H9 (cell line): ENCODE measurements around the gene LPCAT1. TPM values are rescaled to one million over a fixed set of nuclear protein-coding genes. Genes with fewer than 3 reads are reported as not detected.

Source experiments
- DNase-seq: peaks from one replicate; pipeline ENCODE4 v3.0.0-alpha.2; 2017
- H2AFZ ChIP-seq: one replicate; pipeline ENCODE4 v1.6.1; 2013; ENCODE audit warnings: mild to moderate bottlenecking, low read length, control low read depth, moderate library complexity
- H2AK5ac ChIP-seq: 2 replicates; pipeline ENCODE4 v1.6.1; 2013; ENCODE audit warnings: low read length, control low read depth, mixed read lengths; ENCODE audit not compliant: insufficient read length
- H2BK120ac ChIP-seq: one replicate; pipeline ENCODE4 v1.6.1; 2013; ENCODE audit warnings: low read depth, mild to moderate bottlenecking, low read length, control low read depth, inconsistent platforms; ENCODE audit not compliant: poor library complexity, severe bottlenecking
- H2BK12ac ChIP-seq: 2 replicates; pipeline ENCODE4 v1.6.1; 2013; ENCODE audit warnings: low read length, control low read depth, mixed read lengths, low read depth; ENCODE audit not compliant: insufficient read length
- H2BK15ac ChIP-seq: 2 replicates; pipeline ENCODE4 v1.6.1; 2013; ENCODE audit warnings: low read depth, low read length, control low read depth
- H2BK20ac ChIP-seq: one replicate; pipeline ENCODE4 v1.6.1; 2013; ENCODE audit warnings: low read depth, mild to moderate bottlenecking, low read length, control low read depth, inconsistent platforms; ENCODE audit not compliant: poor library complexity, severe bottlenecking
- H2BK5ac ChIP-seq: 2 replicates; pipeline ENCODE4 v1.6.1; 2013; ENCODE audit warnings: low read length, control low read depth, mixed read lengths; ENCODE audit not compliant: insufficient read length
- H3K14ac ChIP-seq: 2 replicates; pipeline ENCODE4 v1.6.1; 2013; ENCODE audit warnings: low read length, control low read depth; ENCODE audit not compliant: insufficient read depth
- H3K18ac ChIP-seq: 2 replicates; pipeline ENCODE4 v1.6.1; 2013; ENCODE audit warnings: low read depth, mild to moderate bottlenecking, mixed read lengths, low read length, control low read depth; ENCODE audit not compliant: insufficient read length
- H3K23ac ChIP-seq: 2 replicates; pipeline ENCODE4 v1.6.1; 2013; ENCODE audit warnings: low read length, control low read depth, mixed read lengths, low read depth; ENCODE audit not compliant: insufficient read length
- H3K23me2 ChIP-seq: 2 replicates; pipeline ENCODE4 v1.6.1; 2013; ENCODE audit warnings: low read depth, mild to moderate bottlenecking, mixed read lengths, low read length, control low read depth; ENCODE audit not compliant: insufficient read length, poor library complexity, severe bottlenecking
- H3K27ac ChIP-seq: 2 replicates; pipeline ENCODE4 v1.5.1; 2013; ENCODE audit warnings: low read length, control low read depth, mixed read lengths, low read depth; ENCODE audit not compliant: insufficient read length
- H3K27me3 ChIP-seq: 2 replicates; pipeline ENCODE4 v1.6.1; 2013; ENCODE audit warnings: low read length, control low read depth, inconsistent platforms; ENCODE audit not compliant: insufficient read depth
- H3K4ac ChIP-seq: 2 replicates; pipeline ENCODE4 v1.6.1; 2013; ENCODE audit warnings: low read depth, mild to moderate bottlenecking, control low read depth, inconsistent platforms, low read length, moderate library complexity
- H3K4me1 ChIP-seq: 2 replicates; pipeline ENCODE4 v1.6.1; 2013; ENCODE audit warnings: low read length, control low read depth, inconsistent platforms; ENCODE audit not compliant: insufficient read depth
- H3K4me2 ChIP-seq: 2 replicates; pipeline ENCODE4 v1.6.1; 2013; ENCODE audit warnings: low read length, control low read depth, mixed read lengths; ENCODE audit not compliant: insufficient read length, insufficient read depth
- H3K56ac ChIP-seq: 2 replicates; pipeline ENCODE4 v1.6.1; 2013; ENCODE audit warnings: low read depth, mild to moderate bottlenecking, mixed read lengths, low read length, control low read depth; ENCODE audit not compliant: insufficient read length
- H3K79me1 ChIP-seq: 2 replicates; pipeline ENCODE4 v1.6.1; 2013; ENCODE audit warnings: low read depth, mild to moderate bottlenecking, moderate library complexity, low read length, control low read depth, inconsistent platforms; ENCODE audit not compliant: insufficient read depth, poor library complexity, severe bottlenecking
- H3K79me2 ChIP-seq: 2 replicates; pipeline ENCODE4 v1.6.1; 2013; ENCODE audit warnings: low read length, control low read depth, inconsistent platforms; ENCODE audit not compliant: insufficient read depth
- H3K9ac ChIP-seq: 2 replicates; pipeline ENCODE4 v1.6.1; 2013; ENCODE audit warnings: low read length, control low read depth, mixed read lengths; ENCODE audit not compliant: insufficient read length; ENCODE audit errors: extremely low read depth
- H3K9me3 ChIP-seq: one replicate; pipeline ENCODE4 v1.6.1; 2013; ENCODE audit warnings: low read depth, low read length, inconsistent platforms; ENCODE audit not compliant: control insufficient read depth
- H3T11ph ChIP-seq: one replicate; pipeline ENCODE4 v1.6.1; 2013; ENCODE audit warnings: mild to moderate bottlenecking, low read length, control low read depth, inconsistent platforms
- H4K20me1 ChIP-seq: one replicate; pipeline ENCODE4 v1.6.1; 2013; ENCODE audit not compliant: control insufficient read depth, insufficient read length, insufficient read depth
- H4K5ac ChIP-seq: 2 replicates; pipeline ENCODE4 v1.6.1; 2013; ENCODE audit warnings: low read depth, mild to moderate bottlenecking, mixed read lengths, low read length, control low read depth; ENCODE audit not compliant: insufficient read length
- H4K8ac ChIP-seq: replicated peaks from 2 replicates; pipeline ENCODE4 v1.6.1; 2013; ENCODE audit warnings: low read length, control low read depth, mixed read lengths, low read depth; ENCODE audit not compliant: insufficient read length
- H4K91ac ChIP-seq: 2 replicates; pipeline ENCODE4 v1.6.1; 2013; ENCODE audit warnings: low read depth, mild to moderate bottlenecking, moderate library complexity, mixed read lengths, low read length, control low read depth; ENCODE audit not compliant: insufficient read length
- H3K27ac Mint-ChIP-seq, 3 experiments: 2 replicates in 2 of 3; 3 replicates in 1 of 3; pipeline ENCODE4 v1.8.0; 2020 to 2021; ENCODE audit warnings: mixed read lengths in 3 of 3, mild to moderate bottlenecking in 1 of 3, moderate library complexity in 1 of 3
- H3K27me3 Mint-ChIP-seq: 2 replicates; pipeline ENCODE4 v1.8.0; 2021; ENCODE audit warnings: low read depth, mild to moderate bottlenecking, moderate library complexity, mixed read lengths
- H3K36me3 Mint-ChIP-seq, 3 experiments: 2 replicates in 2 of 3; 3 replicates in 1 of 3; pipeline ENCODE4 v1.8.0; 2020 to 2021; ENCODE audit warnings: low read depth in 3 of 3, mixed read lengths in 3 of 3; ENCODE audit not compliant: insufficient read depth in 1 of 3
- H3K4me1 Mint-ChIP-seq, 2 experiments: 2 replicates each; pipeline ENCODE4 v1.8.0; 2020; ENCODE audit warnings: mixed read lengths in 2 of 2
- H3K4me3 Mint-ChIP-seq, 2 experiments: 2 replicates in 1 of 2; 3 replicates in 1 of 2; pipeline ENCODE4 v1.8.0; 2020 to 2021; ENCODE audit warnings: mild to moderate bottlenecking in 2 of 2, mixed read lengths in 2 of 2, moderate library complexity in 1 of 2
- H3K9me3 Mint-ChIP-seq, 2 experiments: 2 replicates in 1 of 2; 3 replicates in 1 of 2; pipeline ENCODE4 v1.8.0; 2020; ENCODE audit warnings: mild to moderate bottlenecking in 2 of 2, mixed read lengths in 2 of 2, moderate library complexity in 1 of 2
- CTCF ChIP-seq: fragments of 200-600 bp; sonication (generic); conservative IDR thresholded peaks from 3 replicates; pipeline ENCODE4 v1.8.0; 2021; ENCODE audit warnings: antibody characterized with exemption, mild to moderate bottlenecking
- WGBS: extraction: QIAGEN DNeasy Blood & Tissue Kit; methylation state at CpG from one replicate; pipeline ENCODE4 v1.1.7; 2013; ENCODE audit warnings: missing lambda C conversion rate, low lambda C conversion rate, mixed read lengths; ENCODE audit not compliant: insufficient read length; ENCODE audit errors: extremely low coverage; 5-methylcytosine and 5-hydroxymethylcytosine counted together
- total RNA-seq: library from RNA; stranded (reverse); gene quantifications from 2 replicates; pipeline ENCODE4 v1.2.1, GENCODE V29; 2021

Gene LPCAT1
- total RNA-seq, 1 experiment from 2014 or later = 231 TPM

- no peak overlapping the region for H3K23ac ChIP-seq
- no peak overlapping the region for H2AFZ ChIP-seq
- no CpG with 5 or more reads among the region's 21 CpGs for WGBS
- H3K27me3 ChIP-seq = no peaks in the 10 kb centered on the region
- no peak overlapping the region for H2BK20ac ChIP-seq
- H2BK15ac ChIP-seq = no peak overlapping the region
- no peak overlapping the region for H3K9ac ChIP-seq
- H3K23me2 ChIP-seq = no peaks in the 10 kb centered on the region
- no peak overlapping the region for H4K91ac ChIP-seq
- H2BK12ac ChIP-seq = no peak overlapping the region
- DNase-seq = peak; percentile 48
- no peak overlapping the region for H2BK5ac ChIP-seq
- H3K79me2 ChIP-seq = peaks cover 63% of the 10 kb centered on the region; the same call in 1 of the 2 replicates
- Mint-ChIP-seq H3K9me3 (no peaks in the 10 kb centered on the region; a peak in 1 of 5 replicates), H3K27me3 (no peaks in the 10 kb centered on the region), H3K4me1 (peaks cover 71% of the 10 kb centered on the region in 2 experiments), H3K36me3 (peaks cover 32 to 66% (median 59%) of the 10 kb centered on the region in 3 experiments), H3K4me3 (no peak overlapping the region), H3K27ac (peak overlapping the region; percentile 85 to 95 (median 93))
- no peak overlapping the region for H4K8ac ChIP-seq
- no peak overlapping the region for H3T11ph ChIP-seq
- H3K18ac ChIP-seq = peak overlapping the region; percentile 57
- no peak overlapping the region for H3K4me2 ChIP-seq
- no peaks in the 10 kb centered on the region for H3K9me3 ChIP-seq
- H3K27ac ChIP-seq = no peak overlapping the region
- H2BK120ac ChIP-seq = no peak overlapping the region
- no peak overlapping the region for H4K5ac ChIP-seq
- no peak overlapping the region for H3K4ac ChIP-seq
- peaks cover 18% of the 10 kb centered on the region for H3K4me1 ChIP-seq
- peaks cover 5% of the 10 kb centered on the region for H3K79me1 ChIP-seq
- TF ChIP-seq CTCF = peak; percentile 50; the same call in 2 of the 3 replicates
- peaks cover 6% of the 10 kb centered on the region for H4K20me1 ChIP-seq
- H3K56ac ChIP-seq = no peak overlapping the region
- H3K14ac ChIP-seq = no peak overlapping the region; the same call in 1 of the 2 replicates
- no peak overlapping the region for H2AK5ac ChIP-seq
These were observed 11.9 kb downstream of the LPCAT1 start for GRCh38 chr5:1511651-1512540.
